Neutrophil (primary cell): ENCODE measurements around the gene PTPN23.
"Not testable (repeated sequence)": the region's sequence is repeated elsewhere in the genome, so short reads cannot be mapped to it uniquely, and the experiment has no call there.

Experiments
- H3K27ac ChIP-seq: fragments of 200-600 bp; sonication (generic); 2 replicates; pipeline ENCODE4 v1.5.1; 2016; ENCODE audit warnings: mild to moderate bottlenecking, moderate library complexity
- H3K27me3 ChIP-seq: fragments of 200-600 bp; sonication (generic); 2 replicates; pipeline ENCODE4 v1.6.0; 2016; ENCODE audit warnings: mild to moderate bottlenecking
- H3K36me3 ChIP-seq: fragments of 200-600 bp; sonication (generic); 2 replicates; pipeline ENCODE4 v1.5.1; 2017
- H3K4me1 ChIP-seq, 2 experiments: fragments of 200-600 bp in 1 of 2; sonication (generic) in 1 of 2; 1 replicate in 1 of 2; 2 replicates in 1 of 2; pipeline versions ENCODE4 v1.5.1 to v1.6.1; 2013 to 2016; ENCODE audit warnings: low read depth in 1 of 2, low read length in 1 of 2, mild to moderate bottlenecking in 1 of 2, moderate library complexity in 1 of 2; ENCODE audit not compliant: control insufficient read depth in 1 of 2, insufficient read depth in 1 of 2
- H3K4me3 ChIP-seq, 2 experiments: fragments of 200-600 bp in 1 of 2; sonication (generic) in 1 of 2; 1 replicate in 1 of 2; 2 replicates in 1 of 2; pipeline ENCODE4 v1.5.1; 2013 to 2016; ENCODE audit warnings: low read depth in 1 of 2, low read length in 1 of 2, mild to moderate bottlenecking in 1 of 2, moderate library complexity in 1 of 2
- H3K9me3 ChIP-seq: fragments of 200-600 bp; sonication (generic); 2 replicates; pipeline ENCODE4 v1.5.1; 2016
- TF ChIP-seq, protein P1 (sequence below): fragments of 200-600 bp; sonication (generic); IDR thresholded peaks from 2 replicates; pipeline ENCODE4 v1.5.1; 2016; ENCODE audit warnings: antibody characterized with exemption

Gene PTPN23

DNA sequence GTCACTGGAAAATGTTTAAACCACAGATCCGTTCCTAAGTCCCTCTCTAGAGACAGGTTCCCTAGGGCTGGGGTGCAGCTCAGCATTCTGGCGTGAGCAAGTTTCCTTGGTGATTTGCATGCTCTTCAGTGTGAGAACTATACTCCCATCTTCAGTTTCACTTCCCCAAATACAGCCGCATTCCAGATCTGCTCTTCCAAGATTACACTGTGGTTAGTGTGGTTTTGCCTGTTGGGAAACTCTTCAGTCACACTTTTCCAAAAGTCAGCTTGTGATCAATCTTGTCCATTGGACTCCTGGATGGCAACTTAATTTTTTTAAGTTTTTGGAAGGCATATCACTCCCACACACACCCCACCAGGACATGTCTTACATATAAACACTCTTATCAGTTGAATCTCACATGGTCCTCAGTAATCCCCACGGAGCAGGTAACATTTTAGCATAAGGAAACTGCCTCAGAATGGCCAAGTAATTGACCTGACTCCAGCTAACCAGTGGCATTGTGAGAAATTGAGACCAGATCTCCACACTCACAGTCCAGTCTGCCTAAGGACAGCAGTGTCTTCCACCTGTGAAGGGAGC lies 33.5 kb upstream of the PTPN23 start:
- H3K9me3 ChIP-seq = no peaks in the 10 kb centered on the region
- no peaks in the 10 kb centered on the region for H3K27me3 ChIP-seq
- H3K27ac ChIP-seq = peak overlapping the region; percentile 47
- no peak overlapping the region for H3K4me3 ChIP-seq
- TF ChIP-seq, protein P1, sequence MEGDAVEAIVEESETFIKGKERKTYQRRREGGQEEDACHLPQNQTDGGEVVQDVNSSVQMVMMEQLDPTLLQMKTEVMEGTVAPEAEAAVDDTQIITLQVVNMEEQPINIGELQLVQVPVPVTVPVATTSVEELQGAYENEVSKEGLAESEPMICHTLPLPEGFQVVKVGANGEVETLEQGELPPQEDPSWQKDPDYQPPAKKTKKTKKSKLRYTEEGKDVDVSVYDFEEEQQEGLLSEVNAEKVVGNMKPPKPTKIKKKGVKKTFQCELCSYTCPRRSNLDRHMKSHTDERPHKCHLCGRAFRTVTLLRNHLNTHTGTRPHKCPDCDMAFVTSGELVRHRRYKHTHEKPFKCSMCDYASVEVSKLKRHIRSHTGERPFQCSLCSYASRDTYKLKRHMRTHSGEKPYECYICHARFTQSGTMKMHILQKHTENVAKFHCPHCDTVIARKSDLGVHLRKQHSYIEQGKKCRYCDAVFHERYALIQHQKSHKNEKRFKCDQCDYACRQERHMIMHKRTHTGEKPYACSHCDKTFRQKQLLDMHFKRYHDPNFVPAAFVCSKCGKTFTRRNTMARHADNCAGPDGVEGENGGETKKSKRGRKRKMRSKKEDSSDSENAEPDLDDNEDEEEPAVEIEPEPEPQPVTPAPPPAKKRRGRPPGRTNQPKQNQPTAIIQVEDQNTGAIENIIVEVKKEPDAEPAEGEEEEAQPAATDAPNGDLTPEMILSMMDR = no peak
- H3K4me1 ChIP-seq = peaks cover 8 to 11% of the 10 kb centered on the region in 2 experiments
- H3K36me3 ChIP-seq = peaks cover 42% of the 10 kb centered on the region

DNA sequence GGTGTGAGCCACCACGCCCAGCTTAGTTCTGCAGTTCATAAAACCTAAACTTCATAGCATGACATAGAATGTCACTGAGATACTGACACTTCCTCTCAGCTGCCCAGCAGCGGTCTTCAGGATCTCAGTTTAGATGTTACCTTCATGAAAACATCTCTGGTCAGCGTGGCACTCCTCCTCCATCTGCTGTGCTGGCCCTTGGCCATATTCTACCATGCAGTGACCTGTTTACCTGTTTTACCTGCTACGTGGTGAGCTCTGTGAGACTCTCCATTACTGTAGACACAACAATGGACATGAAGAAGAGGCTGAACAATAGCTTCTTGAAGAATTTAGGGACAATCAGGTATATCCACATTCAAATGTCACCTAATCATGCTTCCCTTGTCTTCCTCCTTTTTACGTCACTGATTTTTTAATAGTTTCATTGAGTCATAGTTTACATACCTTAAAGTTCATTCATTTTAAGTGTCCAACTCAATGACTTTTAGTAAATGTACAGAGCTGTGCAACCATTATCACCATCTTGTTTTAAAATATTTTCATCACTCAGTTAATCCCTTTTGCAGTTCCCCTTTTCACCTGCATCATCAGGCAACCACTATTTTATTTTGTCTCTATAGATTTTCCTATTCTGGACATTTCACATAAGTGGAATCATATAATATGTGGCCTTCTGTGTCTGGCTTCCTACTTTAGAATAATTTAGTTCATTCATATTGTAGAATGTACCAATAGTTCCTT lies 32.2 kb upstream of the PTPN23 start:
- peaks cover 8 to 11% of the 10 kb centered on the region in 2 experiments for H3K4me1 ChIP-seq
- H3K27me3 ChIP-seq = no peaks in the 10 kb centered on the region
- TF ChIP-seq, protein P1 = no peak
- H3K4me3 ChIP-seq = no peak overlapping the region
- peaks cover 29% of the 10 kb centered on the region for H3K36me3 ChIP-seq
- H3K27ac ChIP-seq = no peak overlapping the region
- no peaks in the 10 kb centered on the region for H3K9me3 ChIP-seq

DNA sequence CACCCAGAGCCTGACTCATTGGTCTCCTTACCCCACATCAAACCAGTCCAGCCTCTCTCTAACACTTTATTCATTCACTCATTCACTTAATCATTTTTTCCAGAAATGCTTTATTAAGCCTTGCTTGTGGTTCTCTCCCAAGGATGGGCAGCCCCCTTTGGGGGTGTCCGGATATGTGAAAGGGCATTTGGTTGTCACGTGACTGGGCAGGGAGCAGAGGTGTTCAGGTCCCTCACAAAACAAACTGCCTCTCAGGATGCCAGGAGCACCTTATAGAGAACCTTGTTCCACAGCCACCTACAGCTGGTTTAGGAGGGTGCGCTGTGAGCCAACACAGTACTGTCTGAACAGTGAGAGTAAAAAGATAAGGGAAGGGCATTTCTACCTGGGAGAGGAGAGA lies 25.8 kb upstream of the PTPN23 start:
- Histone ChIP-seq H3K4me3 (no peak overlapping the region), H3K4me1 (no peaks in the 10 kb centered on the region), H3K36me3 (no peaks in the 10 kb centered on the region), H3K27ac (no peak overlapping the region), H3K27me3 (no peaks in the 10 kb centered on the region), H3K9me3 (no peaks in the 10 kb centered on the region)
- TF ChIP-seq, protein P1 = no peak

DNA sequence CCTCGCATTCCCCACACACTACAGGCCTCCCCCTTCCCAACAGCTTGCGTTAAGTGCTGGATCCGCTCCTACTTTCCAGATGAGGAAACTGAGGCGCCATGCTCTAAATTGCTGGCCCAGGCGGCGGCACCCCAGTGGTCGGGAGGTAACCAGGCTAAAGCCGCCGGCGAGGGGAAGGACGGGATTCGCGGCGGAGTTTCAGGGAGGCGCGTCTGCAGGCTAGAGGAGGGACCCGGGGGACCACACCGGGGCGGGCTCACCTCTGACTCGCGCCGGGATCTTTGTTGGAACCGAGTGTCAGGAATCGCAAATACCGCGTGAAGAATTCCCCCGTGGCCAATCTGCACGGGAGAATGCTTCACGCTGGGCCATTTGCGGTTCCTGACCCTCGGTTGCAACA lies 24.6 kb upstream of the PTPN23 start:
- TF ChIP-seq, protein P1 = no peak
- Histone ChIP-seq H3K4me3 (no peak overlapping the region), H3K9me3 (no peaks in the 10 kb centered on the region), H3K36me3 (no peaks in the 10 kb centered on the region), H3K27ac (no peak overlapping the region), H3K27me3 (no peaks in the 10 kb centered on the region), H3K4me1 (peaks cover under 1 to 2% of the 10 kb centered on the region in 2 experiments)

DNA sequence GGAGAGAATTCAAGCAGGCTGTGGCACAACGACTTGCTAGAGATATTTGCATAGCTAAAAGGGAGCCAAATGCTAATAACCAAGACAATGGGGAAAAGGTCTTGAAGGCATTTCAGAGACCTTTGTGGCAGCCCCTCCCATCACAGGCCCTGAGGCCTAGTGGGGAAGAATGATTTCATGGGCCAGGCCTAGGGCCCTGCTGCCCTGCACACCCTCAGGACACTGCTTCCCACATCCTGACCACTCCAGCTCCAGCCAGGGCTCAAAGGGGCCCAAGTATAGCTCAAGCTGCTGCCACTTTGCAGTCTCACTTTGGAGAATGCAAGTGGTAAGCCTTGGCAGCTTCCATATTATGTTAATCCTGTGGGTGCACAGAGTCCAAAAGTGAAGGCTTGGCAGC lies 21.5 kb upstream of the PTPN23 start:
- no peaks in the 10 kb centered on the region for H3K36me3 ChIP-seq
- H3K27me3 ChIP-seq = no peaks in the 10 kb centered on the region
- no peak overlapping the region for H3K27ac ChIP-seq
- TF ChIP-seq, protein P1 = no peak
- H3K4me1 ChIP-seq = peaks cover 32% of the 10 kb centered on the region in 2 experiments
- no peak overlapping the region for H3K4me3 ChIP-seq
- H3K9me3 ChIP-seq = no peaks in the 10 kb centered on the region

DNA sequence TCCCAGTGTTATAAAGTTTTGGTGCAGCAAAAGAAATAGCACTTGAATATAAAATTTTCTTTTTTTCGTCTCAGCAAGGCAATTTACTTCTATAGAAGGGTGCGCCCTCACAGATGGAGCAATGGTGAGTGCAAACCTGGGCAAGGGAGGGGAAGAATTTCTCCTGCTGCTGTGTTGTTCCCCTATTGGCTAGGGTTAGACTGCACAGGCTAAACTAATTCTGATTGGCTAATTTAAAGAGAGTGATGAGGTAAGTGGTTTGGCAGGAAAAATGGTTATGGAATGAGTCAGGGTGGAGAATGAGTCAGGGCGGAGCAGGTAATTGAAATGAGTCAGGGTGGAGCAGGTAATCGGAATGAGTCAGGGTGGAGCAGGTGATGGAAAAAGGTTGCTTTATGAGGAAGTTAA lies 20.7 kb upstream of the PTPN23 start:
- not testable (repeated sequence) for H3K36me3 ChIP-seq, H3K9me3 ChIP-seq, H3K27ac ChIP-seq, H3K4me3 ChIP-seq, H3K27me3 ChIP-seq
- peaks cover 33 to 36% of the 10 kb centered on the region in 2 experiments for H3K4me1 ChIP-seq
